Lung (tissue), 12 donors: ENCODE measurements around the gene HIVEP1. TPM values are rescaled to one million over a fixed set of nuclear protein-coding genes. Genes with fewer than 3 reads are reported as not detected.

Experiments used
- ATAC-seq: fragments of 200-7000 bp; cut with Tn5 transposase; one replicate; pipeline ENCODE4 v1.9.1; 2020; ENCODE audit warnings: moderate number of reproducible peaks; ENCODE audit not compliant: insufficient read depth, low FRiP score
- DNase-seq, 3 donors: peaks; one replicate each; pipeline ENCODE4 v3.0.0-alpha.2; 2013 to 2017
- H3K27ac ChIP-seq, 2 donors: one replicate each; pipeline ENCODE4 v1.5.1; 2013; ENCODE audit warnings: mild to moderate bottlenecking in 2 of 2, moderate library complexity in 2 of 2, control low read depth in 1 of 2, inconsistent platforms in 1 of 2, low read depth in 1 of 2, low read length in 1 of 2
- H3K27me3 ChIP-seq, 3 donors: one replicate each; pipeline ENCODE4 v1.5.1; 2013; ENCODE audit warnings: low read length in 2 of 3; ENCODE audit not compliant: control insufficient read depth in 3 of 3, insufficient read depth in 3 of 3
- H3K36me3 ChIP-seq, 4 donors: one replicate each; pipeline ENCODE4 v1.5.1; 2013; ENCODE audit warnings: low read length in 4 of 4, mild to moderate bottlenecking in 1 of 4, moderate library complexity in 1 of 4; ENCODE audit not compliant: control insufficient read depth in 4 of 4, insufficient read depth in 4 of 4
- H3K4me1 ChIP-seq, 5 donors: one replicate each; pipeline ENCODE4 v1.5.1; 2013; ENCODE audit warnings: low read length in 5 of 5, mild to moderate bottlenecking in 2 of 5, moderate library complexity in 1 of 5; ENCODE audit not compliant: control insufficient read depth in 5 of 5, insufficient read depth in 5 of 5
- H3K4me3 ChIP-seq: one replicate; pipeline ENCODE4 v1.5.1; 2013; ENCODE audit warnings: mild to moderate bottlenecking, control low read depth, moderate library complexity
- H3K9ac ChIP-seq, 2 donors: one replicate each; pipeline ENCODE4 v1.5.1; 2013; ENCODE audit warnings: low read length in 2 of 2, control low read depth in 1 of 2; ENCODE audit not compliant: insufficient read depth in 1 of 2
- H3K9me3 ChIP-seq, 4 donors: one replicate each; pipeline ENCODE4 v1.5.1; 2013; ENCODE audit warnings: low read length in 3 of 4, mild to moderate bottlenecking in 1 of 4, moderate library complexity in 1 of 4; ENCODE audit not compliant: control insufficient read depth in 4 of 4, insufficient read depth in 3 of 4
- CTCF ChIP-seq: IDR thresholded peaks from 2 replicates; pipeline ENCODE4 v1.5.1; 2012; ENCODE audit warnings: mild to moderate bottlenecking; ENCODE audit errors: control extremely low read depth, extremely low read depth
- WGBS, 2 donors: extraction: QIAGEN DNeasy Blood & Tissue Kit; methylation state at CpG; one replicate each; pipeline ENCODE4 v1.1.7; 2013; 5-methylcytosine and 5-hydroxymethylcytosine counted together
- polyA plus RNA-seq, 2 donors: library from polyadenylated mRNA; stranded (reverse); fragments of 200-250 nt; gene quantifications; one replicate each; pipeline ENCODE4 v1.2.1, GENCODE V29; 2013
- total RNA-seq, 2 donors: library from RNA; depleted of rRNA in 1 of 2; stranded (reverse); fragments of >200 nt in 1 of 2; gene quantifications; one replicate each; pipeline ENCODE4 v1.2.1, GENCODE V29; 2014 to 2021
- donor health status: control.
- donor health status: control.
- donor health status: Bipolar disorder and iron deficiency.
- donor health status: healthy.
- donor health status: DM: yes; HTN: yes; CAD: no.

Gene HIVEP1
- total and polyA plus RNA-seq, 4 donors = 3.1 to 49.6 (median 20.5) TPM

- no peaks in the 10 kb centered on the region for H3K4me1 ChIP-seq
- H3K27ac ChIP-seq = no peak overlapping the region
- H3K9ac ChIP-seq = no peak overlapping the region
- no peaks in the 10 kb centered on the region for H3K27me3 ChIP-seq
- no peaks in the 10 kb centered on the region for H3K9me3 ChIP-seq
- no peak overlapping the region for H3K4me3 ChIP-seq
- peaks cover 0 to 4% (median under 1%) of the 10 kb centered on the region in 4 donors for H3K36me3 ChIP-seq
- no peak for TF ChIP-seq CTCF
- no peak for DNase-seq
- 84 to 91% methylated on average over 11 of the region's 11 CpGs for WGBS, 2 donors
- ATAC-seq = no peak
These were observed 137.9 kb downstream of the HIVEP1 start for GRCh38 chr6:12149944-12150510.

- no peak overlapping the region for H3K27ac ChIP-seq
- no peak for ATAC-seq
These were observed 138.8 kb downstream of the HIVEP1 start for GRCh38 chr6:12150812-12151432.

GRCh38 chr6:12151433-12151820, 139.3 kb downstream of the HIVEP1 start:
- Histone ChIP-seq H3K36me3 (peaks cover 0 to 8% (median 2%) of the 10 kb centered on the region in 4 donors), H3K27me3 (no peaks in the 10 kb centered on the region), H3K9ac (no peak overlapping the region), H3K9me3 (no peaks in the 10 kb centered on the region), H3K4me3 (no peak overlapping the region), H3K27ac (no peak overlapping the region), H3K4me1 (no peaks in the 10 kb centered on the region)
- TF ChIP-seq CTCF = no peak
- no peak for ATAC-seq
- DNase-seq = no peak
- WGBS, 2 donors = 86 to 95% methylated on average over 2 of the region's 2 CpGs

More at GRCh38 chr6:12150812-12151432, 138.8 kb downstream of the HIVEP1 start:
- DNase-seq = no peak
- Histone ChIP-seq H3K4me3 (no peak overlapping the region), H3K4me1 (no peaks in the 10 kb centered on the region), H3K27me3 (no peaks in the 10 kb centered on the region), H3K9ac (no peak overlapping the region), H3K9me3 (no peaks in the 10 kb centered on the region), H3K36me3 (peaks cover 0 to 8% (median 2%) of the 10 kb centered on the region in 4 donors)
- no peak for TF ChIP-seq CTCF
- 75 to 77% methylated on average over 7 of the region's 7 CpGs for WGBS, 2 donors
